Cerebellar cortex (tissue), 1 donor: ENCODE results near the gene NHLRC1.
A peak's percentile ranks its signal among the peaks of the same experiment; 100 is the strongest.
"Not testable (repeated sequence)": the region's sequence is repeated elsewhere in the genome, so short reads cannot be mapped to it uniquely, and the experiment has no call there.

Experiments
- DNase-seq: peaks from one replicate; pipeline ENCODE4 v3.0.0-alpha.2; 2015; ENCODE audit warnings: low spot score

The NHLRC1 gene

GRCh38 chr6:18122128-18123093 lies at the start of gene NHLRC1:
TSS of gene NHLRC1 (minus strand) at chr6:18122677. CDS start at chr6:18122606, 71 bp downstream.
- peak; percentile 83 for DNase-seq

- DNase-seq: no peak
These were observed 49.4 kb upstream of the NHLRC1 start for GRCh38 chr6:18171871-18172270.

GRCh38 chr6:18168264-18168663 lies 45.8 kb upstream of the NHLRC1 start:
- DNase-seq: no peak

- no peak for DNase-seq
These were observed 44.0 kb upstream of the NHLRC1 start for GRCh38 chr6:18166312-18167036.

GRCh38 chr6:18165751-18166150 lies 43.3 kb upstream of the NHLRC1 start:
- no peak for DNase-seq

- no peak for DNase-seq
These were observed 39.9 kb upstream of the NHLRC1 start for GRCh38 chr6:18162401-18162800.

- DNase-seq: no peak
These were observed 39.0 kb upstream of the NHLRC1 start for GRCh38 chr6:18161431-18161830.

- no peak for DNase-seq
These were observed 38.4 kb upstream of the NHLRC1 start for GRCh38 chr6:18160911-18161310.

GRCh38 chr6:18155864-18156421 lies 33.5 kb upstream of the NHLRC1 start:
- DNase-seq: peak; percentile 57

GRCh38 chr6:18155150-18155863 lies 32.8 kb upstream of the NHLRC1 start, which contains the start of gene KDM1B:
TSS of gene KDM1B (plus strand) at chr6:18155422. CDS start at chr6:18159896, 4,474 bp downstream.
- peak; percentile 98 for DNase-seq

GRCh38 chr6:18154507-18155149 lies 32.2 kb upstream of the NHLRC1 start, which contains the start of gene TPMT:
TSS of gene TPMT (minus strand) at chr6:18155077. CDS start at chr6:18149127, 5,950 bp downstream.
- DNase-seq: no peak

GRCh38 chr6:18153311-18153703 lies 30.8 kb upstream of the NHLRC1 start:
- no peak for DNase-seq

GRCh38 chr6:18151801-18152200 lies 29.3 kb upstream of the NHLRC1 start:
- no peak for DNase-seq

- not testable (repeated sequence) for DNase-seq
These were observed 28.9 kb upstream of the NHLRC1 start for GRCh38 chr6:18151391-18151790.

- no peak for DNase-seq
These were observed 26.0 kb upstream of the NHLRC1 start for GRCh38 chr6:18148304-18149025.

- DNase-seq: no peak
These were observed 25.1 kb upstream of the NHLRC1 start for GRCh38 chr6:18147616-18148015.

GRCh38 chr6:18147160-18147559 lies 24.7 kb upstream of the NHLRC1 start:
- no peak for DNase-seq

- no peak for DNase-seq
These were observed 20.0 kb upstream of the NHLRC1 start for GRCh38 chr6:18142591-18142861.

- no peak for DNase-seq
These were observed 19.5 kb upstream of the NHLRC1 start for GRCh38 chr6:18141805-18142590.
